GM12891 (cell line): Measurements from ENCODE around the gene IMPDH1.
A peak's percentile ranks its signal among the peaks of the same experiment; 100 is the strongest.

Source experiments
- DNase-seq: peaks from one replicate; pipeline ENCODE4 v3.0.0; 2011; ENCODE audit warnings: low spot score; ENCODE audit not compliant: insufficient read length
- FAIRE-seq: peaks from 2 replicates; lab custom pipeline; 2011; peaks lifted over from hg19 to GRCh38; lab: Jason Lieb, UNC
- PAX5 ChIP-seq: IDR thresholded peaks from 2 replicates; pipeline ENCODE4 v1.6.1; 2011; ENCODE audit warnings: low read length, moderate library complexity, mild to moderate bottlenecking; ENCODE audit not compliant: insufficient read depth, severe bottlenecking
- POLR2A ChIP-seq: IDR thresholded peaks from 2 replicates; pipeline ENCODE4 v1.6.1; 2011; ENCODE audit warnings: low read depth, low read length, control low read depth
- POLR2AphosphoS5 ChIP-seq: IDR thresholded peaks from 2 replicates; pipeline ENCODE4 v1.6.1; 2011; ENCODE audit warnings: low read depth, low read length, control low read depth
- POU2F2 ChIP-seq: IDR thresholded peaks from 2 replicates; pipeline ENCODE4 v1.6.1; 2011; ENCODE audit warnings: low read depth, mild to moderate bottlenecking, control low read depth, low read length, moderate library complexity
- SPI1 ChIP-seq: IDR thresholded peaks from 2 replicates; pipeline ENCODE4 v1.6.1; 2011; ENCODE audit warnings: low read depth, low read length, control low read depth
- TAF1 ChIP-seq: IDR thresholded peaks from 2 replicates; pipeline ENCODE4 v1.6.1; 2011; ENCODE audit warnings: low read depth, low read length, control low read depth

IMPDH1 gene

DNA sequence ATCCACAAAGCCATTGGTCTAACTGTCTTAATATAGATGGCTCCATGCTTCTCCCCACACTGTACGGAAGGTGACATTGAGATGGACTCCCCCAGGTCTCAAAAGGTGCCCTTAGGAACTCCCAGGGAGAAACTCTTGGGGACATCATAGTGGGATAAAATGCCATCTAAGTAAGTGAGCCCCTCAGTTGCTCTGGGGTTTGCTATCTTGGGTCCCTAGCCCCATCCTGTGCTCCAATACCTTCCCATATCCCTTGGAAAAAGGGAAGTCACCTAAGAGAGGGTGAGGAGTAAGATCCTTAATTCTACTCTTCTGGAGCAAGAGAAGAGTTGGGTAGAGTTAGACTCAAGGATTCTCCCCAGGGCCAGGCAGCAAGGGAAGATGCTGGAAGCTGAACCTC, 56.2 kb downstream of the IMPDH1 start:
- TF ChIP-seq POLR2AphosphoS5 (no peak), POU2F2 (no peak), TAF1 (no peak), POLR2A (no peak), PAX5 (no peak), SPI1 (no peak)
- DNase-seq (no peak), FAIRE-seq (no peak)

DNA sequence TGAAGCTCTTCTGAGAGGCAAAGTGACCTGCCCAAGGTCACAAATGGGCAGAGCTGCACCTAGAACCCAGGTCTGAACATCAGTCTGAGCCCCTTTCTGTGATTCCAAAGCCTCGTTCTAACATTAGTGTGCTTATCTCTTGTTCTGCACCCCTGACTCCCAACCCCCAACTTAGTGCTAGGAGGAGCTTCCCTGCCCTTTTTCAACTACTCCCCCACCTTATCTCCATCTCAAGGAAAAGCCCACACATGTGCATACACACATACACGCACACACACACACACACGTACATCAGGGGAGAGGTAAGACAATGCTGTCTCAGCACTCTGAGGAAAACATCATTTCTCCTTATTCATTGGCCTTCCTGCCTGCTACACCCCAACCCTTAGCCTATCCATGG, 56.6 kb downstream of the IMPDH1 start:
- DNase-seq (no peak), FAIRE-seq (no peak)
- no peak for TF ChIP-seq SPI1
- TF ChIP-seq POU2F2 = no peak
- TF ChIP-seq POLR2A = no peak
- no peak for TF ChIP-seq TAF1
- no peak for TF ChIP-seq PAX5
- TF ChIP-seq POLR2AphosphoS5 = no peak

DNA sequence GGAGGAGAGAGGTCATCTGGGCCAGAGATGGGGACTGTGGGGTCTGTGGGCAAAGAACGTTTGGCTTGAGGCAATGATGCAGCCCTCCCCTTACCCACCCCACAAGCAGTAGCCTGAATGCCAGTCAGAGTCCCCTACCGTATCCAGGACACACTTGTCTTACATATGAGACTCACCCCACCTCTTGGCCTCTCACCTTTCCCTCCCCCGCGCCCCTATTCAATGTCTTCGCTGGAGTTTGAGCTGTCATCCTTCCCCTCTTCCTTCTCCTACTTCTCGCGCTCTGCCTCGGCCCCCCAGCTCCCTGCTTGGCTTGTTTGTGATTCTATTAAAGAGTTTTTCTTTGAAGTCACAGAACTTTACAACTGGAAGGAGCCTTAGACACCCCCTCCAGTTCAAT, 57.1 kb downstream of the IMPDH1 start:
- TF ChIP-seq POLR2A (no peak), TAF1 (no peak), PAX5 (no peak), POU2F2 (no peak)

DNA sequence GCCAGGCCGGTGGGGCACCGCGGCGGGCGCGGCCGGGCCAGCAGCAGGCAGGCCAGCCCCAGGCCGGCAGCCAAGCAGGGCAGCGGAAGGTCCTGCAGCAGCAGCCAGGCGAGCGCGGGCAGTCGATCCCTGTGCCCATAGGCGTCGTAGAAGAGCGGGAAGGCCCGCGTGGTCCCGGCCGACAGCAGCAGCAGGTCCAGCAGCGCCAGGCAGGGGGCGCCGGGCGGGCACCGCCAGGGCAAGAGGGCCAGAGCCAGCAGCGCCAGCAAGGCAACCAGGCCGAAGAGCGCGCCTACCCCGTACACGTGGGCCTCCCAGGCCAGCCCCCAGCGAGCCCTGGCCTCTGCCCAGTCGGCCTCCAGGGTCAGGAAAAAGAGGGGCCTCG, 57.6 kb downstream of the IMPDH1 start:
- DNase-seq (no peak), FAIRE-seq (no peak)
- TF ChIP-seq POLR2A = no peak
- TF ChIP-seq TAF1 = no peak
- no peak for TF ChIP-seq POLR2AphosphoS5
- no peak for TF ChIP-seq PAX5
- TF ChIP-seq POU2F2 = no peak
- no peak for TF ChIP-seq SPI1

More for the DNA sequence above, 57.1 kb downstream of the IMPDH1 start:
- no peak for FAIRE-seq
- DNase-seq = no peak

DNA sequence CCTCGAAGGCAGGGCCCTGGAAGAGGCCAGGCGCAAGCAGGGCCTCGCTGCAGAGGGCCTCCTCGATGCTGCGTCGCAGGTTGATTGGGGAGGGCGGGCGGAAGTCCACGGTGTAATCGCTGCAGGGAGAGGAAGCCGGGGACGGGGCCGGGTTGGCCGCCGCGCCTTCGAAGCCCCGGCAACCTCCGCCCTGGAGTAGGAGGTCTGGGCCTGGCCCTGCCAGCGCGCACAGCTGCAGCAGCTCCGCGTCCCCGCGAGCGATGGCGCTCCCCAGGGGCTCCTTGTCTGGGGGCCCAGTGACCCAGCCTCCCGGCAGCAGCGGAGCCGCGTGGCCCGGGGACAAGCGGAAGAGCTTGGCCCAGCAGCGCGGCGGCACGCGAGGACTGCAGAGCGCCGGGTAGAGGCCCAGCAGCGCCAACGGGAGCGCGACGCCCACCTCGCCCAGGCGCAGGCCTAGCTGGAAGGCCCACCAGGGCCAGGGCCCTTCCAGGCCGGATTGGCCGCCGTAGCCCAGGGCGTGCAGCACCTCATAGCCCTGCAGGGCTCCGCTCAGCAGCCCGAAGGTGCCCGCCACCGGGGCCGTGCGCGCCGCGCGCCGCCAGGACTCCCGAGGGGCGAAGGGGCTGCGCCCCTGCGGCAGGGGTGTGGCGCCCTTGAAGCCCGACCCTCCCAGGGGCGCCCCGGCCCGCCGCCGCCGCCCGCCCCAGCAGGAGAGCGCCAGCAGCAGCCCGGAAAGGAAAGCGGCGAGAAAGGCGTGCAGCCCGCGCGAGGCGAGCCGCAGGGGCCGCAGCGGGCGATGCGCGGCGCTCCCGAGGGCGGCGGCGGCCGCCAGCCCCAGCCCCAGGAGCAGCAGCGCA, 58.3 kb downstream of the IMPDH1 start:
- no peak for TF ChIP-seq SPI1
- no peak for TF ChIP-seq POLR2AphosphoS5
- TF ChIP-seq PAX5 = no peak
- no peak for TF ChIP-seq POLR2A
- TF ChIP-seq TAF1 = no peak
- TF ChIP-seq POU2F2 = no peak
- no peak for DNase-seq
- FAIRE-seq = no peak

DNA sequence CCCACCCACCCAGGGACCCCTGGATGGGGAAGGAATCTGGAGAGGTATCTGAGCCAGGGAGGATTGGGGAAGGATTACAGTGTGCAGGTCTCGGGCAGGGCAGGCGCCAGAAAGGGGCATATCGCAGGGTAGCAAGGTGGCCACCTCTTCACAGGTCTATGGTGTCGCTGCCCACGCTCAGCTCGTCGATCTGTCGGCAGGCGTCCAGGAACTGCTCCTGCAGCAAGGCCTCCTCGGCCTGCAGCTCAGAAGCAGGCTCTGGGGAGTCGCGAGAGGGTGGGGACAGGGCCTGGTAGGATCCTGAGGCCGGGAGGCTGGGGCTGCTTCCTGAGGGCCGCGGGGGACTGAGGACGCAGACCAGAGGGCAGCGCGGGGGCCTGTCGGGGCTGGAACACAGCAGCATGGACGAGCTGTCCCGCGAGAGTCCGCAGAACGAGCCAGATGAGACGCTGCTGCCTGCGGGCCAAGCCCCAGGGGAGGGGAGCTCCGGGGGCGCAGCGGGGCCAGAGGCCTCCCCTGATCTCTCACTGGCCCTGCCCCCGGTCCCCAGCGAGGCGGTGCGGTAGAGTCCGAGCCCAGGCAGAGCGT, 59.0 kb downstream of the IMPDH1 start:
- no peak for TF ChIP-seq SPI1
- FAIRE-seq (no peak), DNase-seq (no peak)

DNA sequence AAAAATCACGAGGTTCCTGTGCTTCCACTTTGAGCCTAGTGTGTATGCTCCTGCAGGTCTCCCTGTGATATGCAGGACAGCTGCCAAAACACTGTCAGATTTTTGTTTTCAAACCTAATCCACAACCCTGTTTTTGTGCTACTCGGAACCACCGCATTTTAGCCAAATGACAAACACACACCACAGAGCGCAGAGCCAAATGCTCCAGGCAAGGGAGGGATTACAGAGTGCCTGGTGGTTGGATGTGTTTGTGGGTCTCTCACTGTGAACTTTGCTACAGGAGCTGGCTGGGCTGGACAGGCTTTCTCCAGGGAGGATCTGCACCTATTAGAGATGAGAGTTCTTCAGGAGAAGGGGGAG, 60.3 kb downstream of the IMPDH1 start:
- TF ChIP-seq PAX5 (no peak), POLR2AphosphoS5 (no peak), POLR2A (no peak), POU2F2 (no peak), SPI1 (no peak), TAF1 (no peak)
- no peak for FAIRE-seq
- no peak for DNase-seq

DNA sequence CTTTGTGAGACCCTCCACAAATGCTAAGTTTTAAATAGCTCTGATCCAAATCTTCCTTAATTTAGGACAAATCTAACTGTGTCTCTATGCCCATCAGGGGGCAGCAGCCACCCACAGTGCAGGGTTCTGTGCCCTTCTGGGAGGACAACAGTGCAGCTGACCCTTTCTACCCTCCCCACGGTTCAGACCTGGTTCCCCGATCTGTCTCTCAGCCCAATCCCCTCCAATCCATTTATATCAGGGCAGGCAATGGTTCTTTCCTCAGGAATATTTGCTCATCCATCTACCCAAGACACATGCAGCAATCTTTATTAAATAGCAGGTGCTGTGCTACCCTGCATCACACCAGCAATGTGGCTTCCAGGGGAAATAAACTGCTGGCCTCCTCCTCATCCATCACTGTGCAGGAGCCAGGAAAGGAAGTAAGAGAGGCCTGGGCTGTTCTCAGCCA, 62.1 kb downstream of the IMPDH1 start:
- TF ChIP-seq POLR2A (no peak), POLR2AphosphoS5 (no peak), TAF1 (no peak), PAX5 (no peak), POU2F2 (no peak)
- no peak for DNase-seq
- no peak for FAIRE-seq

DNA sequence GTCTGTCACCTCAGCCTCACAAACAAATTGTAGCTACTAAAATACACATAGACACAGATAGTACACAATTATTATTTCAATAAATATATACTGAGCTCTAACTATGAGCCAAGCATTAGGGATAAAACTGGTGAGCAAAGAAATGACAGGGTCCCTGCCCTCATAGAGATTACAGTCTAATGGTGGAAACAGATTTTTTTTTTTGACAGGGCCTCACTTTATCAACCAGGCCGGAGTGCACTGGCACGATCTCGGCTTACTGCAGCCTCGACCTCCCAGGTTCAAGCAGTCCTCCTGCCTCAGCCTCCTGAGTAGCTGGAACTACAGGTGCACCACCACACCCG, 65.4 kb downstream of the IMPDH1 start:
- FAIRE-seq (no peak), DNase-seq (no peak)
- no peak for TF ChIP-seq POLR2A
- no peak for TF ChIP-seq TAF1
- no peak for TF ChIP-seq POLR2AphosphoS5
- no peak for TF ChIP-seq POU2F2
- no peak for TF ChIP-seq SPI1
- no peak for TF ChIP-seq PAX5

DNA sequence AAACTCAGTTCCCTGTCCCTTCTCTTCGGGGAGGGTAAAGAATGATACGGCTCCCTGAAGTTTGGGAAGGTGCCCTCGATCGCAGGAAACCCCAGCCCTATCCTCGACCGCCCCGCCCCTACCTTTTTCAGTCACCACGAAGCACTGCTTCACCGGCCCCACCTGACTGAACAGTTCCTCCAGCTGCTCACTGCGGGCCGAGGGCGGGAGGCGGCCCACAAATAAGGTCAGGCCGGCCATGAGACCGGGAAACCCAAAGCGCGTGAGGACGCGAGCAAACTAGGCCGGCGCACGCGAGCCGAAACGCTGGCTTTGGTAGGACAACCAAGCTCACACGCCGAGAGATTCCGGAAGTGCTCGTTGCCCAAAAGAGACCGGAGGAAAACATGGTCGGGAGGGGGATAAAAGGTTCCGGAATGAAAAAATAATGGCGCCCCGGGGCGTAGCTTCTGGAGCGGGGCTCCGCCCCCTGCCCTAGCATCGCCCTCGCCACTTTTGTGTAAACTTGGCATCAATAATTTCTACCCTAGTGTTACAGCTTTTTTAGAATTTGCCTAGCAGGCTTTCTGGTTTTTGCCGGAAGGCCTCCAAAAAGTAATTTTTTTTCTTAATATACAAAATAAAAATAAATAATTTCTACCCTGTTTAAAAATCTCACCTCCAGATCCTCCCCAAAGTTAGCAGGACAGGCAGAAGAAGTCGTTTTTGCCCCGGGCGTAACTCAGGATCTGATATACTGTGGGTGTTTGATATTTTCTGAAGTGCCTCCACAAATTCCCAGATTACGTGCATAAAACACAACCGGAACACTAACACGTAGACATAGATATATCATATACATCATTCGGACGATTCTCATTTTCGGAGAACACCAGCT, 66.0 kb downstream of the IMPDH1 start, which contains the start of gene RBM28:
RBM28 (minus strand) TSS at position 355 of the 877 bp plus-strand sequence; CDS start at position 240, 115 bp downstream.
- no peak for TF ChIP-seq SPI1
- peak; percentile 89 for TF ChIP-seq POLR2A
- TF ChIP-seq PAX5 = no peak
- TF ChIP-seq POLR2AphosphoS5 = peak; percentile 81
- TF ChIP-seq TAF1 = peak; percentile 79
- peak; percentile 74; the same call in 1 of the 2 replicates for TF ChIP-seq POU2F2

More for the DNA sequence above, 66.0 kb downstream of the IMPDH1 start, which contains the start of gene RBM28:
- DNase-seq (peak; percentile 81), FAIRE-seq (peak; percentile 91)
